AG09319 (cell line): ENCODE results near the gene PDZD2.

Source experiments
- DNase-seq: peaks from one replicate; pipeline ENCODE4 v3.0.0-alpha.2; 2010; ENCODE audit warnings: low read depth; ENCODE audit errors: extremely low read depth
- TF ChIP-seq, protein P1 (sequence below): IDR thresholded peaks from 2 replicates; pipeline ENCODE4 v1.5.1; 2011; ENCODE audit warnings: low read depth, mild to moderate bottlenecking, inconsistent platforms, low read length, moderate library complexity

Gene PDZD2

DNA sequence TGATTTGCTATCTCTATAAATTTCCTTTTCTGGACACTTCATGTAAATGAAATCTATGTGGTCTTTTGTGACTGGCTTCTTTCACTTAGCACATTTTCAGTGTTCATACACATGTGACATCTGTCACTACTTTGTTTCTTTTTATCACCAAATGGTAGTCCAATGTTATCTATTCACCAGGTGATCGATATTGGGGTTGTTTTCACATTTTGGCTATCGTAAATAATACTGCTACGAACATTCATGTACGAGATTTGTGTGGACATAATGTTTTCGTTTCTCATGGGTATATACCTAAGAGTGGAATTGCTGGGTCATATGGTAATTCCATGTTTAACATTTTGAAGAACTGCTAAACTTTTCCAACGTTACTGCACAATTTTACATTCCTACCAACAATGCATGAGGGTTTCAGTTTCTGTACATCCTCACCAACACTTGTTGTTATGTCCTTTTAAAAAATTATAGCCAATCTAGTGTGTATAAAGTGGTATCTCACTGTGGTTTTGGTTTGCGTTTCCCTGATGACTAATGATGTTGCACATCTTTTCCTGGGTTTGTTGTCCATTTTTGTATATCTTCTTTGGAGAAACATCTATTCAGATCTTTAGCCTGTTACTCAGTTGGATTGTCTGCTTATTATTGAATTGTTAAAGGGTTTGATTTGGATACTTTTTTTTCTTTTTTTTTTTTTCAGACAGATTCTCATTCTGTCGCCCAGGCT is 263.0 kb downstream of the PDZD2 start:
- no peak for DNase-seq

DNA sequence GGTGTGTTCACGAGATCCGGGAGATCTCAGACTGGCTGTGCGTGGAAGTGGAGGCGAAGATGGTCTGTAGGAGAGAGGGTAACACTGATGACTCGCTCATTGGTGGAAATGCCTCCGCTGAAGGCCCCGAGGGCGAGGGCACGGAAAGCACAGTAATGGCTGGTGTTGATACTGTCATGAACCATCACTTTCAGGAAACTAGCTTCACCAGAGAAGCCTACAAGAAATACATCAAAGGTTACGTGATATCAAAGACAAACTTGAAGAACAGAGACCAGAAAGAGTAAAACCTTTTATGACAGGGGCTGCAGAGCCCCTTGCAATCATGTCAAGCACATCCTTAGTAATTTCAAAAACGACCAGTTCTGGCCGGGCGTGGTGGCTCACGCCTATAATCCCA is 269.5 kb downstream of the PDZD2 start:
- TF ChIP-seq, protein P1, sequence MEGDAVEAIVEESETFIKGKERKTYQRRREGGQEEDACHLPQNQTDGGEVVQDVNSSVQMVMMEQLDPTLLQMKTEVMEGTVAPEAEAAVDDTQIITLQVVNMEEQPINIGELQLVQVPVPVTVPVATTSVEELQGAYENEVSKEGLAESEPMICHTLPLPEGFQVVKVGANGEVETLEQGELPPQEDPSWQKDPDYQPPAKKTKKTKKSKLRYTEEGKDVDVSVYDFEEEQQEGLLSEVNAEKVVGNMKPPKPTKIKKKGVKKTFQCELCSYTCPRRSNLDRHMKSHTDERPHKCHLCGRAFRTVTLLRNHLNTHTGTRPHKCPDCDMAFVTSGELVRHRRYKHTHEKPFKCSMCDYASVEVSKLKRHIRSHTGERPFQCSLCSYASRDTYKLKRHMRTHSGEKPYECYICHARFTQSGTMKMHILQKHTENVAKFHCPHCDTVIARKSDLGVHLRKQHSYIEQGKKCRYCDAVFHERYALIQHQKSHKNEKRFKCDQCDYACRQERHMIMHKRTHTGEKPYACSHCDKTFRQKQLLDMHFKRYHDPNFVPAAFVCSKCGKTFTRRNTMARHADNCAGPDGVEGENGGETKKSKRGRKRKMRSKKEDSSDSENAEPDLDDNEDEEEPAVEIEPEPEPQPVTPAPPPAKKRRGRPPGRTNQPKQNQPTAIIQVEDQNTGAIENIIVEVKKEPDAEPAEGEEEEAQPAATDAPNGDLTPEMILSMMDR, result no peak
- no peak for DNase-seq

More for the DNA sequence above, 263.0 kb downstream of the PDZD2 start:
- TF ChIP-seq, protein P1, result no peak

DNA sequence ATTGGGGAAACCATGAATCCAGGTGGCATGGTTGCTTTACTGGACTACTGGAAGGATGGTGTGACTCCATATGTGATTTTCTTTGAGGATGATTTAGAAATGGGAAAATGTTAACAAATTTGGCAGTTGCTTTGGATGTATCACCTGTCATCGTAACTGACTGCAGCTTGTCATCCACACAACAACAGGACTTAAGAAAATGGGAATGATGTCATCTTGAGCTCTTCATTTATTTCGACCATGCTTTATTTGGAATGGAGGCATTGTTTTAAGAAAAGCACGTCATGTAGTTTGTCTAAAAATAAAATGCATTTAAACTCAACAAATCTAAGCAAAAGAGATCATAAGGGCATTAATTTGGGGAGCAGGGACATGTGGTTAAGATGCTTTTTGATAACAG is 270.1 kb downstream of the PDZD2 start:
- TF ChIP-seq, protein P1, result no peak
- DNase-seq, result no peak

DNA sequence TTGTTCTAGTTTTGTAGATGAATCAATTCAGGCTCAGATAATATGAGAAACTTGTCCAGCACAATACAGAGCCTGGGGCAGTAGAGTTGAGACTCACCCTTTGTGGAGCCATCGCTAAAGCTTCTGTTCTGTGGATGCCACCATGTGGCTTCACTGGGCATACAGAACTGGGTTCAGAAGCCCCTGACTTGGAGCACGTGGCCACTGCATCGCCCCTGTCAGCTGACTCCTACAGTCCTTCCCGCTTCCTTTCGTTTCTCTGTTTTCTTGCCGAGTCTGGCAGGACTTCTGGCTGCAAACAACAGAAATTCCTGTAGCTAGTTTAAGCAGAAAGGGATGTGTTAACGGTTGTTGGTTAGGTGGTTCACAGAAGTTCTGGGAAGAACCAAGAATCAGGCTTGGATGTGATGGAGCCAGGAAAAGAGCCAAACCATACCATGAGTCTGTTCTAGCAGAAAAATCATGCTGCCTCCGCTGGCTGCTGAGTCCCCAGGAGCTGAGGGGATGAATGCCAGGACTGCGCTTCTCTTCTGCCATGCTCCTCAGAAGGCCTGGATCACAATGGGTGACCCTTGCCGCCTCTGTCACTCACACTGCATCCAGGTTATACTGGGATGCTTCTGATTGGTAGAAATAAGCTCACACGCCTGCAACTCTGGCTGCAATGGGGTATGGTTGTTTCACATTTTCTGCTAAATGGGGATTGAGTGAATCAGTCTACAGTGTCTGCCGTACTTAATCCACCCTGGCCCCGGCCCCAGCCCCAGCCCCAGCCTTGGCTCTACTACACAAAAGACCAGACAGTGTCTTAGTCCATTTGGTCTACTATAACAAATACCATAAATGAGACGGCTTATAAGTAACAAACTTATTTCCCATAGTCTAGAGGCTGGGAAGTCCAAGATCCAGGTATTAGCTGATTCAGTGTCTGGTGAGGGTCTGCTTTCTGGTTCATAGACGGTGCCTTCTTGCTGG is 272.6 kb downstream of the PDZD2 start:
- TF ChIP-seq, protein P1, result no peak
- DNase-seq, result no peak

DNA sequence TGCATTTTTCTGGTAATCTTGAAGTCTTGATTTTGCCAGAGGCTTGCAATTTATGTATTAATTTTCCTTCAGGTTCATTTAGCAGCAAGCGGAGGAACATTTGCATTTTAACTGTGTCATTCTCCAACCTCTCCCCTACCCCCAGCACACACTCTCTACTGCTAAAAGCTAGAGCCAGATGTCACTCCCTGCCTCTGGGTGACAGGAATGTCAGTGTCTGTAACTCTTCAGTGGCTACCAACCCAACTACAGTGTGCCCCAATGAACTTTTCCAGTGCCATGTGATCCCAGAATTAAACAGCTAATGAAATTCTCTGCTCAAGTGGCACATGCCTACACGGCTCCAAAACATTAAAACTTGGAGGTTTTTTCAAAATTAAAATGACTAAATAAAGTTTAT is 274.9 kb downstream of the PDZD2 start:
- TF ChIP-seq, protein P1, result no peak
- no peak for DNase-seq

DNA sequence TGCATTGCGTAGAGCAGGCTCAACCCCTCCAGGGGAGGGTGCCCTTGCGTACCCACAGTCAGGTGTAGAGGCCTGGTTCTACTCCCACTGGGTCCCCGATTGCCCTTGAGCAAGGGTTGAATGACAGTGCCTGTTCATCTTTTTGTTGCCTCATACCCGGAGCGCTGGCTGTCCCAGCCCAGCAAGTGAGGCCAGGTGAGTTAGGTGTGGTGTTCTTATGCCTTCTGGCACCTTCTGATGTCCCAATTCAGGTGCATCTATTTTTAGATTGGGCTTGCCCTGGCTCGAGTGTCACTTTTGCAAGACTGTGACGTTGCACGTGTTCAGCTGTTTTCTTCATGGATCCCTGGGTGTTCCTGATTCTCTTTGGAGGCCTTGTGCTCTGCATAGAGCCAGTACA is 277.4 kb downstream of the PDZD2 start:
- TF ChIP-seq, protein P1, result no peak
- no peak for DNase-seq

DNA sequence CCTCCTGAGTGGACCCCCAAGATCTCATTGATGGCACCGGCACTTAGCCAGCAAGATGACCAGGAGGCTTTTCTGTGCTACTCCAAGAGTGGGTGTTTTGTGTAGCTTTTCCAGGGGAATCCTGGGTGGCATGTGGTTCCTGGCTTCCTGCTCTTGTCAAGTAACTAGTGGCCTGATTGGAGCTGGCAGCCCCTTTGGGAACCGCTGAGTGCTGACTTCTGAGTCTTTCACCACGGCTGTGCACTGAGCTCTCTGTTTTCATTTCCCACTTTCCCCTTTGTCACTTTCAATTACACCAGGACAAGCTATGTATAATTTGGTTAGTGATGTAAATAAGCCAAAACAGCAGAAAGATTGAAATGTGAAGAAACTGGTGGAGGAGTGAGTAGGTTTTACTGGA is 279.8 kb downstream of the PDZD2 start:
- TF ChIP-seq, protein P1, result no peak
- DNase-seq, result no peak
